ENCODE measurements around the gene SRP68. TPM values are rescaled to one million over a fixed set of nuclear protein-coding genes. Genes with fewer than 3 reads are reported as not detected.

Gene SRP68
- polyA plus RNA-seq, 3 donors: 27.4 to 47.1 (median 42.1) TPM

GRCh38 chr17:76049239-76049638 lies 23.1 kb downstream of the SRP68 start:
- peaks cover 9% of the 10 kb centered on the region for H3K79me2 ChIP-seq (ENCODE audit: insufficient read depth, low read length)
- H3K9ac ChIP-seq (ENCODE audit: insufficient read depth, low read length, poor library complexity, severe bottlenecking): no peak overlapping the region
- Mint-ChIP-seq H3K4me3 (no peak overlapping the region), H3K36me3 (peaks cover 78 to 96% of the 10 kb centered on the region in 2 donors), H3K4me1 (peaks cover 28% of the 10 kb centered on the region), H3K27ac (peak overlapping the region in 1 of 7 donors; percentile 18), H3K9me3 (peaks cover 0 to 4% (median 0%) of the 10 kb centered on the region in 7 donors), H3K27me3 (ENCODE audit: low read depth in 3 of 3) (no peaks in the 10 kb centered on the region)
- H3K27ac ChIP-seq (ENCODE audit: low read depth in 1 of 2, low read length in 2 of 2): no peak overlapping the region
- WGBS (ENCODE audit: insufficient coverage): 94% methylated on average over 2 of the region's 3 CpGs
- H3K4me1 ChIP-seq (ENCODE audit: control insufficient read depth in 1 of 2, insufficient read depth in 2 of 2, low read length in 2 of 2): peaks cover 27 to 28% of the 10 kb centered on the region in 2 donors
- H3K27me3 ChIP-seq (ENCODE audit: control insufficient read depth in 2 of 2, insufficient read depth in 2 of 2, low read length in 2 of 2): no peaks in the 10 kb centered on the region
- intact Hi-C loops (cut with micrococcal nuclease): no loop called here
- no peak overlapping the region for H3K4me2 ChIP-seq (replicated peaks; ENCODE audit: extremely low read depth, low read length, poor library complexity, severe bottlenecking)
- H3K9me3 ChIP-seq (replicated peaks in 1 of 2; ENCODE audit: control insufficient read depth in 1 of 2, insufficient read depth in 1 of 2, low read length in 2 of 2): no peaks in the 10 kb centered on the region
- H3K36me3 ChIP-seq (replicated peaks in 1 of 2; ENCODE audit: control insufficient read depth in 1 of 2, insufficient read depth in 2 of 2, low read length in 2 of 2): peaks cover 74 to 96% of the 10 kb centered on the region in 2 donors
- H4K20me1 ChIP-seq (ENCODE audit: insufficient read depth, low read length): peaks cover 50% of the 10 kb centered on the region
- TF ChIP-seq CTCF (IDR thresholded peaks at IDR 0.05): no peak
- no peak overlapping the region for H3K4me3 ChIP-seq (replicated peaks in 1 of 3; ENCODE audit: low read depth in 2 of 3, low read length in 3 of 3)
- DNase-seq: no peak
- no peak overlapping the region for H2AFZ ChIP-seq (ENCODE audit: insufficient read depth, low read depth, low read length, poor library complexity, severe bottlenecking)

- H3K27me3 Mint-ChIP-seq (ENCODE audit: low read depth in 3 of 3): no peaks in the 10 kb centered on the region
- 59% methylated on average over 5 of the region's 9 CpGs for whole genome bisulfite sequencing (ENCODE audit: insufficient coverage)
Measured at GRCh38 chr17:76048711-76049110, 23.6 kb downstream of the SRP68 start.

More at GRCh38 chr17:76048711-76049110, 23.6 kb downstream of the SRP68 start:
- no peak for DNase-seq
- Histone ChIP-seq H3K4me3 (replicated peaks in 1 of 3; ENCODE audit: low read depth in 2 of 3, low read length in 3 of 3) (no peak overlapping the region), H2AFZ (ENCODE audit: insufficient read depth, low read depth, low read length, poor library complexity, severe bottlenecking) (no peak overlapping the region), H3K4me2 (replicated peaks; ENCODE audit: extremely low read depth, low read length, poor library complexity, severe bottlenecking) (no peak overlapping the region), H3K79me2 (ENCODE audit: insufficient read depth, low read length) (peaks cover 9% of the 10 kb centered on the region), H3K9me3 (replicated peaks in 1 of 2; ENCODE audit: control insufficient read depth in 1 of 2, insufficient read depth in 1 of 2, low read length in 2 of 2) (no peaks in the 10 kb centered on the region), H4K20me1 (ENCODE audit: insufficient read depth, low read length) (peaks cover 49% of the 10 kb centered on the region), H3K27ac (ENCODE audit: low read depth in 1 of 2, low read length in 2 of 2) (peak overlapping the region in 1 of 2 donors; percentile 56), H3K36me3 (replicated peaks in 1 of 2; ENCODE audit: control insufficient read depth in 1 of 2, insufficient read depth in 2 of 2, low read length in 2 of 2) (peaks cover 74 to 96% of the 10 kb centered on the region in 2 donors), H3K4me1 (ENCODE audit: control insufficient read depth in 1 of 2, insufficient read depth in 2 of 2, low read length in 2 of 2) (peaks cover 27 to 28% of the 10 kb centered on the region in 2 donors), H3K27me3 (ENCODE audit: control insufficient read depth in 2 of 2, insufficient read depth in 2 of 2, low read length in 2 of 2) (no peaks in the 10 kb centered on the region), H3K9ac (ENCODE audit: insufficient read depth, low read length, poor library complexity, severe bottlenecking) (no peak overlapping the region)
- peaks cover 28% of the 10 kb centered on the region for H3K4me1 Mint-ChIP-seq
- peaks cover 78 to 96% of the 10 kb centered on the region in 2 donors for H3K36me3 Mint-ChIP-seq
- intact Hi-C loops (cut with micrococcal nuclease): no loop called here
- no peak overlapping the region for H3K27ac Mint-ChIP-seq
- no peak for TF ChIP-seq CTCF (IDR thresholded peaks at IDR 0.05)
- H3K9me3 Mint-ChIP-seq: peaks cover 0 to 4% (median 0%) of the 10 kb centered on the region in 7 donors
- H3K4me3 Mint-ChIP-seq: no peak overlapping the region
